Rectal smooth muscle tissue (tissue), 1 donor: ENCODE data around the gene MAST2.

Experiments used
- H3K27ac ChIP-seq: one replicate; pipeline ENCODE4 v1.7.0; 2013; ENCODE audit warnings: low read depth, low read length, inconsistent platforms
- H3K27me3 ChIP-seq: one replicate; pipeline ENCODE4 v1.7.0; 2013; ENCODE audit warnings: low read length; ENCODE audit not compliant: control insufficient read depth, insufficient read depth
- H3K36me3 ChIP-seq: one replicate; pipeline ENCODE4 v1.7.0; 2013; ENCODE audit warnings: low read length; ENCODE audit not compliant: control insufficient read depth, insufficient read depth
- H3K4me1 ChIP-seq: one replicate; pipeline ENCODE4 v1.7.0; 2013; ENCODE audit warnings: low read length; ENCODE audit not compliant: control insufficient read depth, insufficient read depth
- H3K4me3 ChIP-seq: one replicate; pipeline ENCODE4 v1.7.0; 2013; ENCODE audit warnings: low read length
- H3K9ac ChIP-seq: one replicate; pipeline ENCODE4 v1.7.0; 2013; ENCODE audit warnings: low read length

Gene MAST2

GRCh38 chr1:46083579-46083978 lies 280.2 kb downstream of the MAST2 start:
- H3K4me1 ChIP-seq, result no peaks in the 10 kb centered on the region
- no peaks in the 10 kb centered on the region for H3K36me3 ChIP-seq
- H3K27ac ChIP-seq, result no peak overlapping the region
- H3K4me3 ChIP-seq, result no peak overlapping the region
- H3K9ac ChIP-seq, result no peak overlapping the region
- no peaks in the 10 kb centered on the region for H3K27me3 ChIP-seq

GRCh38 chr1:46084553-46085451 lies 281.4 kb downstream of the MAST2 start:
- Histone ChIP-seq H3K4me3 (no peak overlapping the region), H3K9ac (no peak overlapping the region), H3K36me3 (no peaks in the 10 kb centered on the region), H3K4me1 (no peaks in the 10 kb centered on the region), H3K27me3 (no peaks in the 10 kb centered on the region), H3K27ac (no peak overlapping the region)
